Stimulated activated CD8-positive, alpha-beta memory T cell treated with anti-CD3 and anti-CD28 coated beads, Interleukin-15, amount 100 ng/mL, for 1 hour (primary cell): ENCODE results near the gene LETM1.
"Not testable (repeated sequence)": the region's sequence is repeated elsewhere in the genome, so short reads cannot be mapped to it uniquely, and the experiment has no call there.

Experiments used
- DNase-seq: peaks from one replicate; pipeline ENCODE4 v3.0.0-alpha.2; 2020; ENCODE audit warnings: low read depth

LETM1 gene

GRCh38 chr4:1851575-1852410 lies 4.2 kb downstream of the LETM1 start:
- no peak for DNase-seq

- DNase-seq: no peak
Measured at GRCh38 chr4:1851160-1851559, 4.8 kb downstream of the LETM1 start.

GRCh38 chr4:1850276-1850675 lies 5.7 kb downstream of the LETM1 start:
- no peak for DNase-seq

- DNase-seq: no peak
Measured at GRCh38 chr4:1846580-1846979, 9.4 kb downstream of the LETM1 start.

- not testable (repeated sequence) for DNase-seq
Measured at GRCh38 chr4:1844618-1845017, 11.3 kb downstream of the LETM1 start.

GRCh38 chr4:1843852-1844251 lies 12.1 kb downstream of the LETM1 start:
- DNase-seq: no peak

GRCh38 chr4:1842993-1843448 lies 12.9 kb downstream of the LETM1 start:
- no peak for DNase-seq

GRCh38 chr4:1842339-1842895 lies 13.5 kb downstream of the LETM1 start:
- no peak for DNase-seq

- no peak for DNase-seq
Measured at GRCh38 chr4:1841887-1842210, 14.1 kb downstream of the LETM1 start.

GRCh38 chr4:1841201-1841886 lies 14.6 kb downstream of the LETM1 start:
- DNase-seq: no peak

- no peak for DNase-seq
Measured at GRCh38 chr4:1839282-1839681, 16.7 kb downstream of the LETM1 start.

GRCh38 chr4:1837069-1837468 lies 18.9 kb downstream of the LETM1 start:
- no peak for DNase-seq

- no peak for DNase-seq
Measured at GRCh38 chr4:1836650-1837049, 19.3 kb downstream of the LETM1 start.

GRCh38 chr4:1835836-1836235 lies 20.1 kb downstream of the LETM1 start:
- DNase-seq: not testable (repeated sequence)

GRCh38 chr4:1834047-1834775 lies 21.7 kb downstream of the LETM1 start:
- no peak for DNase-seq

GRCh38 chr4:1833307-1834046 lies 22.5 kb downstream of the LETM1 start:
- DNase-seq: no peak

- no peak for DNase-seq
Measured at GRCh38 chr4:1832690-1833089, 23.3 kb downstream of the LETM1 start.

GRCh38 chr4:1831331-1831730 lies 24.6 kb downstream of the LETM1 start:
- DNase-seq: no peak

GRCh38 chr4:1830642-1831228 lies 25.2 kb downstream of the LETM1 start:
- DNase-seq: no peak

- no peak for DNase-seq
Measured at GRCh38 chr4:1830234-1830633, 25.7 kb downstream of the LETM1 start.

- no peak for DNase-seq
Measured at GRCh38 chr4:1826531-1827350, 29.2 kb downstream of the LETM1 start.
